ENCODE measurements around the gene ZMYND15. TPM values are rescaled to one million over a fixed set of nuclear protein-coding genes. Genes with fewer than 3 reads are reported as not detected.

The ZMYND15 gene
- total and polyA plus RNA-seq, 2 of the 4 experiments (the other 2 are of a cell fraction) = 0.07 TPM; not detected in 1

GRCh38 chr17:4786516-4786915, 46.9 kb downstream of the ZMYND15 start:
- dilution Hi-C loops (cut with HindIII; ENCODE audit: low sequenced_read_pairs, unreplicated experiment) = no loop called here
- no peak overlapping the region; the same call in 1 of the 2 replicates for H3K4me2 ChIP-seq (ENCODE audit: low read depth, low read length)

More at GRCh38 chr17:4786516-4786915, 46.9 kb downstream of the ZMYND15 start:
- H2BK20ac ChIP-seq (ENCODE audit: low read depth, low read length) = no peak overlapping the region
- H3K9me3 ChIP-seq (ENCODE audit: control insufficient read depth, insufficient read depth, low read length) = no peaks in the 10 kb centered on the region
- no peak overlapping the region for H3K4me3 ChIP-seq (ENCODE audit: insufficient read depth, low read depth, low read length)
- no peak for DNase-seq
- H3K27me3 ChIP-seq (ENCODE audit: control insufficient read depth, insufficient read depth, low read length) = peaks cover 40% of the 10 kb centered on the region
- H4K5ac ChIP-seq (ENCODE audit: low read depth, low read length) = no peak overlapping the region
- peak overlapping the region; percentile 65; the same call in 1 of the 2 replicates for H3K23ac ChIP-seq (ENCODE audit: low read depth, low read length)
- no peak overlapping the region for H3K14ac ChIP-seq (replicated peaks; ENCODE audit: low read depth, low read length)
- H3K36me3 ChIP-seq (ENCODE audit: control insufficient read depth, insufficient read depth, low read length) = no peaks in the 10 kb centered on the region
- H4K91ac ChIP-seq (ENCODE audit: insufficient read depth, low read depth, low read length) = no peak overlapping the region
- H2AK5ac ChIP-seq (ENCODE audit: low read depth, low read length) = no peak overlapping the region
- peaks cover 5% of the 10 kb centered on the region; the same call in 1 of the 2 replicates for H3K4me1 ChIP-seq (ENCODE audit: control insufficient read depth, insufficient read depth, low read length)
- no TSS peak for BruUV-seq (replicated peaks)
- H3K18ac ChIP-seq (ENCODE audit: low read depth, low read length) = no peak overlapping the region
- ChIA-PET CTCF (no interaction called here), POLR2A (ENCODE audit: unreplicated experiment) (no interaction called here)
- H3K4ac ChIP-seq (ENCODE audit: low read depth, low read length) = no peak overlapping the region
- in situ Hi-C loops (cut with MboI; ENCODE audit: low sequenced_read_pairs) (loop anchor here (5.0 kb wide), 1 partner anchor 96 kb away; no protein-coding TSS in a partner anchor), intact Hi-C loops (cut with micrococcal nuclease) (no loop called here)
- no peak overlapping the region for H3K56ac ChIP-seq (ENCODE audit: extremely low read depth, insufficient read depth, low read length)
- no peak overlapping the region for H2BK15ac ChIP-seq (ENCODE audit: low read depth, low read length)
- H2AFZ ChIP-seq (replicated peaks; ENCODE audit: low read length, poor library complexity) = no peak overlapping the region
- no peak overlapping the region for H2BK120ac ChIP-seq (ENCODE audit: low read depth, low read length)
- no peak overlapping the region for H2BK5ac ChIP-seq (ENCODE audit: low read depth, low read length, poor library complexity, severe bottlenecking)
- H3K27ac ChIP-seq (ENCODE audit: insufficient read depth, low read length) = no peak overlapping the region
- H4K8ac ChIP-seq (ENCODE audit: low read depth in 2 of 2, low read length in 2 of 2) = no peak overlapping the region
- H3K9ac ChIP-seq (ENCODE audit: low read depth, low read length) = no peak overlapping the region
- no peak for ATAC-seq (ENCODE audit: low read depth)
- H3K79me1 ChIP-seq (ENCODE audit: low read depth in 1 of 2, low read length in 2 of 2) = peaks cover 0 to 5% of the 10 kb centered on the region in 2 experiments; a peak in 2 of 4 replicates
- H4K20me1 ChIP-seq (ENCODE audit: insufficient read depth, low read length) = no peaks in the 10 kb centered on the region
- no peak overlapping the region for H2AK9ac ChIP-seq (replicated peaks; ENCODE audit: low read depth, low read length, poor library complexity)
- no CpG with 5 or more reads among the region's 6 CpGs for WGBS, 2 experiments (ENCODE audit: extremely low coverage in 2 of 2, insufficient read length in 1 of 2)
- H3K9me1 ChIP-seq (ENCODE audit: insufficient read depth, low read length) = peaks cover 4% of the 10 kb centered on the region
- TF ChIP-seq MXI1 (IDR thresholded peaks at IDR 0.05; ENCODE audit: borderline replicate concordance, low read depth, low read length) (no peak), RFX5 (IDR thresholded peaks at IDR 0.05; ENCODE audit: low read depth, low read length) (no peak), SMC3 (IDR thresholded peaks at IDR 0.05; ENCODE audit: low read depth, low read length) (no peak)
